Measurements from ENCODE around the gene MGAT4B. TPM values are rescaled to one million over a fixed set of nuclear protein-coding genes. Genes with fewer than 3 reads are reported as not detected.

MGAT4B gene
- total RNA-seq, 2 donors from 2014 or later, result 56.1 to 68.5 TPM

DNA sequence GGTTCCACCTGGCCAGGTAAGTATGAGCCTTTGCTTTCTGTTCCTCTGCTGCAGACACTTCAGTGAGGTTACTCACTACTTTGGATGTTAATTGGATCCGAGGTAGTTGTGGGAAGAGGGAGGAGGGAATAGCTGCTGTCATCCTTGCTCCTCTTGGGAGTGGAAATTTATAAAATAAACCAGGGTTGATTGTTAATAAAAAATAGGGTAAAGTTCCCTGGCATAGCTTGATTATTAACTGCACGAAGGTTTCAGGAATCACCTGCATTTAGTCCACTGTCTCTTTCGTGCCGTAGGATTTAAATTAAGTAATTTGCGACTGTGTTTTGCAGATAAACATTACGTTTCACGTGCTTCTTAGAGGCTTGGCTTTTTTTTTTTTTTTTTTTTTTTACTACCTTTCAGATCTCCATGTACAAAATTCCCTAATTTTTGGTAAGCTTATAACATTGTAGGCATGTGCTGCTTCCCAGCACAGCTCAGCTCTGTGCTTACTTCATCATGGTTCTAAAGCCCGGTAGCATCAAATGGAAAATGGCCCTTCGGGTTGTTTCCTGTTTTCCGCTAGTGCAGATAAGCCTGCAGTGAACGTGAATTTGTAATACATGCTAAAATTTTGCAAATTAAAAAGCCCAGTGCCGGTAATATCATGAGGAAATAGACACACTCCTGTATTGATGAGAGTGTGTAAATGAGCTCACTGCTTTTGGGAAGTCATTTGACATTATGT, 39.8 kb downstream of the MGAT4B start:
- Mint-ChIP-seq H3K9me3 (no peaks in the 10 kb centered on the region), H3K36me3 (ENCODE audit: low read depth) (peaks cover 76% of the 10 kb centered on the region), H3K4me1 (peaks cover 15% of the 10 kb centered on the region), H3K27ac (no peak overlapping the region), H3K4me3 (no peak overlapping the region), H3K27me3 (no peaks in the 10 kb centered on the region)
- no peak for ATAC-seq (replicated peaks)

DNA sequence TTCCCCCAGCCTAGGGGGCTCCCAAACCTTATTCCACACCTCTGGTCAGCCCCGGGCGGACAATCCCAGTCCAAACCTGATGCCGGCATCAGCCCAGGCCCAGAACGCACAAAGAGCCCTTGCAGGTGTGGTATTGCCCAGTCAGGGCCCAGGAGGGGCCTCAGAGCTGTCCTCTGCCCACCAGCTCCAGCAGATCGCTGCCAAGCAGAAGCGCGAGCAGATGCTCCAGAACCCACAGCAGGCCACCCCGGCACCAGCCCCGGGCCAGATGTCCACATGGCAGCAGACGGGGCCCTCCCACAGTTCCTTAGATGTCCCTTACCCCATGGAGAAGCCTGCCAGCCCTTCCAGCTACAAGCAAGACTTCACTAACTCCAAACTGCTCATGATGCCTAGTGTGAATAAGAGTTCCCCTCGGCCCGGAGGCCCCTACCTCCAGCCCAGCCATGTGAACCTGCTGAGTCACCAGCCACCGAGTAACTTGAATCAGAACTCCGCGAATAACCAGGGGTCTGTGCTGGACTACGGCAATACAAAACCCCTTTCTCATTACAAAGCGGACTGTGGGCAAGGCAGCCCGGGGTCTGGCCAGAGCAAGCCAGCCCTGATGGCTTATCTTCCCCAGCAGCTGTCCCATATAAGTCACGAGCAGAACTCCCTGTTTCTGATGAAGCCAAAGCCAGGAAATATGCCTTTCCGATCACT, 40.5 kb downstream of the MGAT4B start:
- Mint-ChIP-seq H3K27me3 (no peaks in the 10 kb centered on the region), H3K27ac (no peak overlapping the region), H3K4me3 (no peak overlapping the region), H3K9me3 (no peaks in the 10 kb centered on the region), H3K36me3 (ENCODE audit: low read depth) (peaks cover 69% of the 10 kb centered on the region), H3K4me1 (peaks cover 19% of the 10 kb centered on the region)
- no peak for ATAC-seq (replicated peaks)

DNA sequence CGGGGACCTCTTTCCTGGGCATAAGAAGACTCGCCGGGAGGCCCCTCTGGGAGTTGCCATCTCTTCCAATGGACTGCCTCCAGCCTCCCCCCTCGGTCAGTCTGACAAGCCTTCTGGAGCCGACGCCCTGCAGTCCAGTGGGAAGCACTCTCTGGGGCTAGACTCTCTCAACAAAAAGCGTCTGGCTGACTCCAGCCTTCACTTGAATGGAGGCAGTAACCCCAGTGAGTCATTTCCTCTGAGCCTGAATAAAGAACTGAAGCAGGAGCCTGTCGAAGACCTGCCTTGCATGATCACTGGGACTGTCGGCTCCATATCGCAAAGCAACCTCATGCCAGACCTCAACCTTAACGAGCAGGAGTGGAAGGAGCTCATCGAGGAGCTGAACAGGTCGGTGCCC, 41.3 kb downstream of the MGAT4B start:
- Mint-ChIP-seq H3K9me3 (no peaks in the 10 kb centered on the region), H3K4me3 (no peak overlapping the region), H3K27ac (peak overlapping the region; percentile 58), H3K36me3 (ENCODE audit: low read depth) (peaks cover 62% of the 10 kb centered on the region), H3K27me3 (no peaks in the 10 kb centered on the region), H3K4me1 (peaks cover 23% of the 10 kb centered on the region)
- no peak for ATAC-seq (replicated peaks)

DNA sequence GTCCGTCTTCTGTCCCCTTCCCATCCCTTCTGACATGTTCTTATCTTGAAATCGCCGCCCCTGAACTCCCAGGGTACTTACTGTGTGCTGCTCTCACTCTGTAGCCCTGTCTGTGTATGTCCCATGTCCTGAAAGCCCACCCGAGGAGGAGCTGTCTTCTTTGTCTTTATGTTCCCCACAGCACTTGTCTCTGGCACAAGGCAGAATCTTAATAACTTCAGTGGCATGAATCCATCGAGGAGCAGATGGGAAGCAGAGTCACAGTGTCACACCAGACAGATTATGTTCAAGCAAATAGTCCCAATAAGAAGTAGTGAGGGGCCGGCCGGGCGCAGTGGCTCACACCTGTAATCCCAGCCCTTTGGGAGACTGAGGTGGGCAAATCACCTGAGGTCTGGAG, 42.6 kb downstream of the MGAT4B start:
- Mint-ChIP-seq H3K4me1 (peaks cover 36% of the 10 kb centered on the region), H3K4me3 (no peak overlapping the region), H3K27me3 (no peaks in the 10 kb centered on the region), H3K9me3 (no peaks in the 10 kb centered on the region), H3K27ac (no peak overlapping the region), H3K36me3 (ENCODE audit: low read depth) (peaks cover 48% of the 10 kb centered on the region)
- ATAC-seq (replicated peaks), result no peak

DNA sequence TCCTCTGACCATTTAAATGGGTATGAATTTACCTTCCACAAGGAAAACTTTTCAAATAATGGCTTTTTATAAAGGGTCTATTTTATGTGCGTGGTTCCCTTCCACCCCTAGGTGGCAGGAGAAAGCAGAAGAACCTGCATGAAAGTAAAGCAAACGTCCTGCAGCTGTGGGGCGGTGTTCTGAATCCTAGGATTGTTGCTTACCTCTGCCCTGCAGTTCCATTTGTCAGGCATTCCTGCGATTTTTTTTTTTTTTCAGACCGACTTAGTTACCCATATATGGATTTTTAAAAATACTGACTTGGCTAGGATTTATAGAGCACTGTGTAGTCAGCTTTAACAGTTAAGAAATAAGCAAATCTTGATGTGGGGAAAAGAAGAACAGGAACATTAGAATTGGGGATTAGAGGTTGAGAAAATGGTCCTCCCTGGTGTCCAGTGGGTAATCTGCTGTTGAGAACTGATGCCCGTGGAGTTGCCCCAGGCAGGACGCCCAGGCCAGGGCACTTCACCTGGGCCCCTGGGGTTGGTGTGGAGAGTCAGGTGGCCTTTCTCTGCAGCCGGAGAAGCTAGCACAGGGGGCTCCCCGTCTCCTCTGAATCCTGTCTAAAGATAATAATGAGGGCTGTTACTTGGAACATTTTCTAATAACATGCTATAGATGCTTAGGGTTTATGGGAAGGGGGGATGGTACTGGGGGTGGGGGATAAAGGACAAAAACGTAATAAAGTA, 43.3 kb downstream of the MGAT4B start:
- Mint-ChIP-seq H3K4me1 (peaks cover 38% of the 10 kb centered on the region), H3K27ac (no peak overlapping the region), H3K36me3 (ENCODE audit: low read depth) (peaks cover 41% of the 10 kb centered on the region)

DNA sequence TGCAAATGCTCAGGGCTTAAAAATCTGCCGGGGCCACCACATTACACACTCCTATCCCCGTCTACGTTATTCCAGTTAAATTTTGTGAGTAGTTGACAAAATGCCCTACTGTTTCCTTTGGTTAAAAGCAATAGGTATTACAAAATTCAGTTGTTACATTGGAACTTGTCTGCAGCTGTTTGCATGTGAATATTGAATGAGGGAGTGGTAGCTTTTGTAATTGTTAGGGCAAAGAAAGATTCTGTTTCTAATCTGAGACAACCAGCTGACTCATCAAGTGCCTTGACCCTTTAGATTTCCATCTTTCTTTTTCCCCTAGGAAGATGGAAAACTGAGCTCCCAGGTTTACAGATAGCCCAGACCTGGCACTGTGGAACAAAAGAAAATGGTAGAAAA, 43.9 kb downstream of the MGAT4B start:
- Mint-ChIP-seq H3K4me1 (peaks cover 38% of the 10 kb centered on the region), H3K27ac (peak overlapping the region; percentile 23)
- no peak for ATAC-seq (replicated peaks)

More for the DNA sequence above, 43.3 kb downstream of the MGAT4B start:
- H3K9me3 Mint-ChIP-seq, result no peaks in the 10 kb centered on the region
- H3K27me3 Mint-ChIP-seq, result no peaks in the 10 kb centered on the region
- ATAC-seq (replicated peaks), result peak; percentile 23
- no peak overlapping the region for H3K4me3 Mint-ChIP-seq

DNA sequence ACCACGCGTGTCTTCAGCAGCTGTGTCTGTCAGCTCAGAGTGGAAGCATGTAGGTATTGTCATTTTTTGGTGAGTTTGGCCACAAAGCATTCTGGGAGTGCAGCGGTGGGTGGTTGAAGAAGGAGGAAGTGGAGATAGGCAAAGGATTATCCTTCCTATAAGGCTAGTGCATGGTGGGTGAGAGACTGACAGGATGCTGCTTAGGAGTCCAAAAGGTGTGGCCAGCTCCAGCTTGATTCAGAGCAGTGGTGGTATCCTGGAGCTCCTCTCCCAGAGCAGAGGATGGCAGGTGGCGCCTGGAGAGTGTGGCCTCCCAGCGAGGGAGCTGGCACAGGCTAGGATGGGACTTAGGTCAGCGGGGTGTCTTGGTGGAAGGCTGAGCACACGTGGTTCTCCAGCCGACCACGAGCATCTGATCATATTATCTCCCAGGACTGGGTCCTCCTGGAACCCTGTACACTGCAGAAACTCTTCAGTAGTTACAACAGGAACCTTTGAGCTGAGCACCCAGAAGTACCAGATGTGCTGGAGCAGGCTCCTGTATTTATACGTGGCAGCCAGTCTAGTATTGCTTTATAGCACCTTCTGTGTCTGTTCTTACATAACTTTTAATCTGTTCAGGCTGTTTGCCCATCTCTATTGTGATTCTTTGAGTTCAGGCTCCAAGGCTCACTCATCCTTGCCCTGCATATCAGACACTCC, 44.4 kb downstream of the MGAT4B start:
- H3K4me1 Mint-ChIP-seq, result peaks cover 38% of the 10 kb centered on the region
- H3K27me3 Mint-ChIP-seq, result no peaks in the 10 kb centered on the region
- H3K4me3 Mint-ChIP-seq, result no peak overlapping the region
- H3K9me3 Mint-ChIP-seq, result no peaks in the 10 kb centered on the region
- peaks cover 30% of the 10 kb centered on the region for H3K36me3 Mint-ChIP-seq (ENCODE audit: low read depth)
- H3K27ac Mint-ChIP-seq, result peak overlapping the region; percentile 23
- ATAC-seq (replicated peaks), result peak; percentile 13

More for the DNA sequence above, 43.9 kb downstream of the MGAT4B start:
- no peaks in the 10 kb centered on the region for H3K27me3 Mint-ChIP-seq
- H3K4me3 Mint-ChIP-seq, result no peak overlapping the region
- no peaks in the 10 kb centered on the region for H3K9me3 Mint-ChIP-seq
- peaks cover 35% of the 10 kb centered on the region for H3K36me3 Mint-ChIP-seq (ENCODE audit: low read depth)

DNA sequence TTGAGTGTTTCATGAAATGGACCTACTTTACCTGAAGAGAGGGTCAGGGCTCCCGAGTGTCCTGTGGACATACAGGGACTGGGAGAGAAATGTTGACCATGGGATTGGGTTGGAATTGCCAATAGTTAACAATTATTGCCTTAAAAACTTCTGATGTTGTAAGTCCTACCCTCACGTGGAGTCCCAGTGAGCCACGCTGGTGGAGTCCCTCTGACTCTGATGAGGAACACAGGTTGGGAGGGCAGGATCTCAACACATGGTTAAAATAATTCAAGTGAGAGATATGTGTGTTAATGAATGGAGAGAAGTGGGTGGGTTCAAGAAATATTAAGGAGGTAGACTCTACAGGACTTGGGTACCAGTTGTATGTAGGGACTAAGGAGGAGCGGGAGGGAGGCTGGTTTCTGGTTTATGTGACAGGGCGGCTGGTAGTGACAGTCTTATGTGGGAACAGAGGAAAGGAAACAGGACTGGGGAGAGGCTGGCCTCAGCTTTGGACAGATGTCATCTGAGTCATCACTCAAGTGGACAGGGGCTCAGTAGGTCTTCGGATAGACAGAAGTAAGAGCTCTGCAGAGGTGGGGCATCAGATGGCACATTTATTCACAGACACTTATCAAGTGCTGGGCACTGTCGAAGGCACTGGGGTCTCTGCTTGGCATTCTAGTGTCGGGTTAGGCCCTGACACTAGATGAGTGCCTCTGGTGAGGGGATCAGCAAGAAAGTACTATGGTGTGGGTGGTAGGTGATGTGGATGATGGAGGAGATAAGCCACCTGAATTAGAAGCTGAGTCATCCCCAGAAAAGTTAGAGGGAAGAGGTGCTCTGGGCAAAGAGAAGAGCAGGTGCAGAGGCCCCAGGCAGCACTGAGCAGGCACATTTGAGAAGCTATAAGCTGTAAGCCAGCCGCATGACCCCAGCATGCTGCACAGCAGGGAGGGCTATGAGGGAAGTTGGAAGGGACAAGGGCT, 46.8 kb downstream of the MGAT4B start:
- H3K4me1 Mint-ChIP-seq, result peaks cover 46% of the 10 kb centered on the region
- H3K4me3 Mint-ChIP-seq, result peak overlapping the region; percentile 68
- H3K36me3 Mint-ChIP-seq (ENCODE audit: low read depth), result peaks cover 15% of the 10 kb centered on the region
- ATAC-seq (replicated peaks), result peak; percentile 79
- peak overlapping the region; percentile 78 for H3K27ac Mint-ChIP-seq
- H3K27me3 Mint-ChIP-seq, result no peaks in the 10 kb centered on the region
- H3K9me3 Mint-ChIP-seq, result no peaks in the 10 kb centered on the region

DNA sequence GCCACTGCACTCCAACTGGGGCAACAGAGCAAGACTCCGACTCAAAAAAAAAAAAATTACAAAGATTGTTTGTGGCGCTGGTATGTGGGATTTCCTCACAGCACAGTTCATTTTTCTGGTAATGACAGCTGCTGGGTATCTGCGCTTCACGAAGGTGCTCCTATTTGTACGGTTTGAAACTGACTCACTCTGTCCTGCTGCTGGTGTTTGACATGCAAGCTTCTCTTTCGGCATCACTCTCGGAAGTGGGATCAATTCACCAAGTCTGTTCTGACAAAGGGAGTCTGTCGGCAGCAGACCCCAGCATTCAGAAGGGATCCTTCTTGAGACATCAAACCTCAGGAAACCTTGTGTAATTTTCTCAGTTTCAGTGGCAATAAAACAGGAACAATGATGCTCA, 47.7 kb downstream of the MGAT4B start:
- H3K36me3 Mint-ChIP-seq (ENCODE audit: low read depth), result peaks cover 13% of the 10 kb centered on the region
- peaks cover 54% of the 10 kb centered on the region for H3K4me1 Mint-ChIP-seq
- no peaks in the 10 kb centered on the region for H3K9me3 Mint-ChIP-seq
- H3K27me3 Mint-ChIP-seq, result no peaks in the 10 kb centered on the region
- peak overlapping the region; percentile 68 for H3K4me3 Mint-ChIP-seq
- H3K27ac Mint-ChIP-seq, result peak overlapping the region; percentile 78
- peak; percentile 63 for ATAC-seq (replicated peaks)

DNA sequence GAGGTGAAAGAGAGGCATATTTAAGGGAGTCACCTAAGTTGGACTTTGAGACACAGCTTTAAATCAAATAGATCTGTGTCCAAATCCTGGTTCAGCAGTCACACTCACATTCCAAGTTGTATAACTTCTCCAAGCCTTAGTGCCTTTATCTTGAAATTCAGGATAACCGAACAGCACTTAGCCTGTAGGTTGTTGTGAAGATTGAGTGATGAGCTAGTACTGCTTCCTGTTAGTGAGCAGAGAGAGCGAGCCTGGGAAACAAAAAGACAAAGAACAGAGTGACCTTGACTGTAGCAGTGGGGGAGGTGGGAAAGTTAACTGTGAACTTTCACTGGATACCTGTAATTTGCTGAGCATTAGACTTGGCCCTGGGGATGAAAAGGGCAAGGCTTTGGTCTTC, 51.6 kb downstream of the MGAT4B start:
- no peaks in the 10 kb centered on the region for H3K9me3 Mint-ChIP-seq
- peak overlapping the region; percentile 55 for H3K27ac Mint-ChIP-seq
- peaks cover 43% of the 10 kb centered on the region for H3K4me1 Mint-ChIP-seq
- H3K36me3 Mint-ChIP-seq (ENCODE audit: low read depth), result peaks cover 33% of the 10 kb centered on the region
- no peak for ATAC-seq (replicated peaks)
- peak overlapping the region; percentile 2 for H3K4me3 Mint-ChIP-seq
- H3K27me3 Mint-ChIP-seq, result no peaks in the 10 kb centered on the region

DNA sequence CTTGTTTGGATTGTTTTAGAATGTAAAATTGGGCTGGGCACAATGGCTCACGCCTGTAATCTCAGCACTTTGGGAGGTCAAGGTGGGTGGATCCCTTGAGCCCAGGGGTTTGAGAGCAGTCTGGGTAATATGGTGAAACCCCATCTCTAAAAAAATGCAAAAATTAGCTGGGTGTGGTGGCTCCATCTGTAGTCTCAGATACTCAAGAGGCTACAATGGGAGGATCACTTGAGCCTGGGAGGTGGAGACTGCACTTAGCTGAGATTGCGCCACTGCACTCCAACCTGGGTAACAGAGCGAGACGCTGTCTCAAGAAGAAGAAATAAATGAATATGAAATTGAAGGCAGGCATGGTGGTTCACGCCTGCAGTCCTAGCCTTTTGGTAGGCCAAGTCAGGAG, 52.7 kb downstream of the MGAT4B start:
- H3K9me3 Mint-ChIP-seq, result no peaks in the 10 kb centered on the region
- no peak for ATAC-seq (replicated peaks)
- H3K36me3 Mint-ChIP-seq (ENCODE audit: low read depth), result peaks cover 44% of the 10 kb centered on the region
- H3K27me3 Mint-ChIP-seq, result no peaks in the 10 kb centered on the region
- peaks cover 34% of the 10 kb centered on the region for H3K4me1 Mint-ChIP-seq
- peak overlapping the region; percentile 55 for H3K27ac Mint-ChIP-seq
- no peak overlapping the region for H3K4me3 Mint-ChIP-seq

DNA sequence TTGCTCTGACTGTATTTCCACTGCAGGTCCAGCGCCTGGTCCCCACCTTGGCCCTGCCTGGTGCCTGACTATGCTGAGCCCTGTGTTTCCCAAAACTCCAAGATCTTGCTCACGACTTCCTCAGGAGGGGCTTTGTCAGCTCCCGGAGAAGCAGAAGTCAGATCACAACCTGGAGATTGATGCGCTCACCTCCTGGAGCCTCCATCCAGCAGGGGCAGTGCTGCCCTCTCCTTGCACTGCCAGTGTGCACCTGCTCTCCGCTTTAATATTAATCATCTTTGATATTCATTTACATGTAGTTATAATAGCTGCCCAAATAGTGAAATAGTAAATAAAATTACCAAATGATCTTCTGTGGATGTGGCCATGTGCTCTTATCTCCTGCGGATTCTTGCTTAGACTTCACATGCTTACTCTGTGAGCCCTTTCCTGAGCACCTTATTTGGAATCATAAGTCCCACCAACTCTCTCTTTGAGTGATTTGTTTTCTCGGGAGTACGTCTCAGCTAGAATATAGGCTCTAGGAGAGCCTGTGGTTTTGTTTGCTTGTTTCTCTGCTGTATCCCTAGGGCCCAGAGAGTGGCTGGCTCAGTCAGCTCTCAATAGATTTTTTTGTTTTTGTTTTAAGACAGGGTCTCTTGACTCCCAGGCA, 56.7 kb downstream of the MGAT4B start:
- H3K4me3 Mint-ChIP-seq, result no peak overlapping the region
- peaks cover 40% of the 10 kb centered on the region for H3K4me1 Mint-ChIP-seq
- no peaks in the 10 kb centered on the region for H3K9me3 Mint-ChIP-seq
- peaks cover 63% of the 10 kb centered on the region for H3K36me3 Mint-ChIP-seq (ENCODE audit: low read depth)
- no peaks in the 10 kb centered on the region for H3K27me3 Mint-ChIP-seq
- peak overlapping the region; percentile 48 for H3K27ac Mint-ChIP-seq
- no peak for ATAC-seq (replicated peaks)

DNA sequence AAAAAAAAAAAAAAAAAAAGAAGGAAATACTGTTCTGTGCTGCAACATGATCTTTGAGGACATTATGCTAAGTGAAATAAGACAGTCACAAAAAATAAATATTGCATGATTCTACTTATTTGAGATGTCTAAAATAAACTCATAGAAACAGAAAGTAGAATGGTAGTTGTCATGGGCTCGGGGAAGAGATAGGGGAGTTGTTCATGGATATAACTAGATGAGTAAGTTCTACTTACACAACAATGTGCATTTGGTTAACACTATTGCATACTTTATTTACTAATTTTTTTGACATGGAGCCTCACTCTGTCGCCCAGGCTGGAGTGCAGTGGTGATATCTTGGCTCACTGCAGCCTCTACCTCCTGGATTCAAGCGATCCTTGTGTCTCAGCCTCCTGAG, 58.9 kb downstream of the MGAT4B start:
- Mint-ChIP-seq H3K27ac (no peak overlapping the region), H3K4me3 (no peak overlapping the region), H3K4me1 (peaks cover 26% of the 10 kb centered on the region), H3K27me3 (no peaks in the 10 kb centered on the region), H3K36me3 (ENCODE audit: low read depth) (peaks cover 52% of the 10 kb centered on the region), H3K9me3 (no peaks in the 10 kb centered on the region)
- ATAC-seq (replicated peaks), result no peak

Data from activated T-helper 17 cell treated with anti-CD3 and anti-CD28 coated beads, Interleukin-2, amount 50 U/mL, for 72 hours (primary cell).